SH-SY5Y (cell line): ENCODE measurements around the gene COL24A1.

ENCODE experiments used
- GATA2 ChIP-seq: IDR thresholded peaks from 2 replicates; pipeline ENCODE4 v1.6.1; 2011; ENCODE audit warnings: mild to moderate bottlenecking, low read depth, low read length
- GATA3 ChIP-seq: IDR thresholded peaks from 2 replicates; pipeline ENCODE4 v1.6.1; 2011; ENCODE audit warnings: low read depth, mild to moderate bottlenecking, low read length, moderate library complexity

- no peak for TF ChIP-seq GATA2
- TF ChIP-seq GATA3 = no peak
Measured at GRCh38 chr1:85801520-85801919, 355.1 kb downstream of the COL24A1 start.
